T-cell (primary cell): ENCODE results near the gene ACKR2. TPM values are rescaled to one million over a fixed set of nuclear protein-coding genes. Genes with fewer than 3 reads are reported as not detected.
A peak's percentile ranks its signal among the peaks of the same experiment; 100 is the strongest.

Experiments used
- ATAC-seq, 4 experiments: fragments of 200-7000 bp in 3 of 4; fragments of 150-1000 bp in 1 of 4; cut with Tn5 transposase; replicated peaks in 1 of 4; 1 replicate in 3 of 4; 2 replicates in 1 of 4; pipeline ENCODE4 v1.10.0; 2021; ENCODE audit warnings: moderate library complexity in 3 of 4, mild to moderate bottlenecking in 2 of 4, moderate number of reproducible peaks in 1 of 4
- CTCF ChIA-PET, 2 donors: fragments of 300-600 bp; sonication (Branson Sonifier 250); formaldehyde crosslinking; loops; one replicate each; lab custom pipeline; 2022; ENCODE audit warnings: antibody characterized with exemption in 2 of 2; lab: Charles Lee
- POLR2A ChIA-PET, 2 donors: fragments of 300-600 bp; sonication (Branson Sonifier 250); formaldehyde crosslinking; loops; one replicate each; lab custom pipeline; 2022; ENCODE audit warnings: antibody characterized with exemption in 2 of 2; lab: Charles Lee
- DNase-seq, 35 experiments: peaks; one replicate each; pipeline versions ENCODE4 v3.0.0 to v3.0.0-alpha.2; 2013 to 2023
- H3K27ac ChIP-seq: one replicate; pipeline ENCODE4 v1.5.1; 2013; ENCODE audit warnings: low read length
- H3K27me3 ChIP-seq, 2 experiments: replicated peaks in 1 of 2; 1 replicate in 1 of 2; 2 replicates in 1 of 2; pipeline versions ENCODE4 v1.6.1 to v1.7.0; 2013; ENCODE audit warnings: low read length in 1 of 2, mixed read lengths in 1 of 2; ENCODE audit not compliant: control insufficient read depth in 2 of 2, insufficient read depth in 2 of 2; ENCODE audit errors: extremely low read depth in 1 of 2
- H3K36me3 ChIP-seq, 2 donors: 1 replicate in 1 of 2; 2 replicates in 1 of 2; pipeline versions ENCODE4 v1.6.1 to v1.7.0; 2013; ENCODE audit warnings: low read length in 1 of 2; ENCODE audit not compliant: control insufficient read depth in 2 of 2, insufficient read depth in 1 of 2; ENCODE audit errors: extremely low read depth in 1 of 2
- H3K4me1 ChIP-seq, 2 experiments: 1 replicate in 1 of 2; 2 replicates in 1 of 2; pipeline versions ENCODE4 v1.6.1 to v1.7.0; 2013; ENCODE audit warnings: low read length in 2 of 2, mixed read lengths in 1 of 2; ENCODE audit not compliant: insufficient read depth in 2 of 2, control insufficient read depth in 1 of 2; ENCODE audit errors: extremely low read depth in 1 of 2
- H3K4me3 ChIP-seq, 2 donors: 1 replicate in 1 of 2; 2 replicates in 1 of 2; pipeline versions ENCODE4 v1.5.1 to v1.7.0; 2013; ENCODE audit warnings: mild to moderate bottlenecking in 2 of 2, low read length in 1 of 2, moderate library complexity in 1 of 2; ENCODE audit not compliant: control insufficient read depth in 1 of 2; ENCODE audit errors: extremely low read depth in 1 of 2
- H3K9me3 ChIP-seq: 2 replicates; pipeline ENCODE4 v1.7.0; 2013
- H3K27ac Mint-ChIP-seq, 2 donors: one replicate each; pipeline ENCODE4 v1.8.0; 2020 to 2021; ENCODE audit warnings: mild to moderate bottlenecking in 2 of 2, mixed read lengths in 2 of 2
- H3K27me3 Mint-ChIP-seq, 2 donors: one replicate each; pipeline ENCODE4 v1.8.0; 2021 to 2022; ENCODE audit warnings: mixed read lengths in 2 of 2
- H3K36me3 Mint-ChIP-seq: one replicate; pipeline ENCODE4 v1.8.0; 2021; ENCODE audit warnings: mixed read lengths
- H3K4me1 Mint-ChIP-seq, 3 donors: one replicate each; pipeline ENCODE4 v1.8.0; 2020 to 2022; ENCODE audit warnings: mixed read lengths in 3 of 3, mild to moderate bottlenecking in 1 of 3
- H3K4me3 Mint-ChIP-seq, 3 donors: one replicate each; pipeline ENCODE4 v1.8.0; 2020 to 2022; ENCODE audit warnings: mild to moderate bottlenecking in 3 of 3, mixed read lengths in 3 of 3, moderate library complexity in 3 of 3
- H3K9me3 Mint-ChIP-seq, 3 donors: one replicate each; pipeline ENCODE4 v1.8.0; 2020 to 2022; ENCODE audit warnings: mixed read lengths in 3 of 3
- WGBS: methylation state at CpG from one replicate; pipeline ENCODE4 v1.1.5; 2013; ENCODE audit warnings: missing lambda C conversion rate; ENCODE audit not compliant: insufficient coverage; 5-methylcytosine and 5-hydroxymethylcytosine counted together
- total RNA-seq, 35 experiments: library from RNA in 6 of 35; stranded (reverse) in 6 of 35; fragments of 120-200 nt in 1 of 35; gene quantifications; one replicate each; pipeline versions ENCODE4 v1.2.1 to v1.2.4 and lab custom pipeline; 2013 to 2026

The ACKR2 gene, protein sequence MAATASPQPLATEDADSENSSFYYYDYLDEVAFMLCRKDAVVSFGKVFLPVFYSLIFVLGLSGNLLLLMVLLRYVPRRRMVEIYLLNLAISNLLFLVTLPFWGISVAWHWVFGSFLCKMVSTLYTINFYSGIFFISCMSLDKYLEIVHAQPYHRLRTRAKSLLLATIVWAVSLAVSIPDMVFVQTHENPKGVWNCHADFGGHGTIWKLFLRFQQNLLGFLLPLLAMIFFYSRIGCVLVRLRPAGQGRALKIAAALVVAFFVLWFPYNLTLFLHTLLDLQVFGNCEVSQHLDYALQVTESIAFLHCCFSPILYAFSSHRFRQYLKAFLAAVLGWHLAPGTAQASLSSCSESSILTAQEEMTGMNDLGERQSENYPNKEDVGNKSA
- 1 to 10 TPM in 2 of 5 donors, under 1 TPM in 2, not detected in 1; 0.20 to 1.2 (median 0.80) TPM for total RNA-seq
- 0.17 TPM for total RNA-seq (2013)
- total RNA-seq (lab: John Stamatoyannopoulos, UW): 0 to 0.50 (median 0.09) reads per million in 29 experiments

DNA sequence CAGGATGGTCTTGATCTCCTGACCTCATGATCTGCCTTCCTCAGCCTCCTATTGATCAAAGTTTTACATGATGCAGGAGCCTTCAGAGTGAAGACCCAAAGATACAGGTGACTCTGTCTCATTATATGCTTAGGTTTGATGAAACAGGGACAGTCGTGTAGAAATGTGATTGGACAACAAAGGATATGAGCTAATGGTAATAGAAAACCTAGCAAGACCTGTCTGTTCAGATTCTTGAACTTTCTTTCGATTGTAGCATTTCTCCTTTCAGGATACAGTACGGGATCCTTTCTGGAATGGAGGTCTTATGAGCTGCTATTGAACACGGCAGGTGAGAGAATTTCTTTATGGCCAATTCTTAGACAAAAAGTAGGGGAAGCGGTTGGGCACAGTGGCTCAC is at the start of gene ACKR2:
Gene ACKR2 (plus strand): TSS at position 244 of the 400 bp plus-strand sequence. CDS start 55,058 bp downstream, outside the sequence.
- Mint-ChIP-seq H3K27me3 (peaks cover 14 to 26% of the 10 kb centered on the region in 2 donors), H3K4me1 (peaks cover 1 to 10% (median 8%) of the 10 kb centered on the region in 3 donors), H3K27ac (no peak within 1 kb of the TSS), H3K4me3 (no peak within 1 kb of the TSS), H3K9me3 (no peaks in the 10 kb centered on the region), H3K36me3 (no peaks in the 10 kb centered on the region)
- DNase-seq: no peak
- CTCF ChIA-PET: interaction anchor here in 1 of 2 donors (0.6 kb wide), 1 partner anchor 262 kb away, joined by 3 read pairs; no protein-coding TSS in a partner anchor
- peaks cover 0 to 5% of the 10 kb centered on the region in 2 experiments for H3K4me1 ChIP-seq
- no peak for ATAC-seq
- no peak within 1 kb of the TSS for H3K27ac ChIP-seq
- POLR2A ChIA-PET: no interaction called here
- peaks cover 0 to 8% of the 10 kb centered on the region in 2 experiments for H3K27me3 ChIP-seq
- H3K4me3 ChIP-seq: no peak within 1 kb of the TSS
- H3K9me3 ChIP-seq: no peaks in the 10 kb centered on the region
- H3K36me3 ChIP-seq: no peaks in the 10 kb centered on the region
- 81% methylated on average over 2 of the region's 5 CpGs for WGBS

DNA sequence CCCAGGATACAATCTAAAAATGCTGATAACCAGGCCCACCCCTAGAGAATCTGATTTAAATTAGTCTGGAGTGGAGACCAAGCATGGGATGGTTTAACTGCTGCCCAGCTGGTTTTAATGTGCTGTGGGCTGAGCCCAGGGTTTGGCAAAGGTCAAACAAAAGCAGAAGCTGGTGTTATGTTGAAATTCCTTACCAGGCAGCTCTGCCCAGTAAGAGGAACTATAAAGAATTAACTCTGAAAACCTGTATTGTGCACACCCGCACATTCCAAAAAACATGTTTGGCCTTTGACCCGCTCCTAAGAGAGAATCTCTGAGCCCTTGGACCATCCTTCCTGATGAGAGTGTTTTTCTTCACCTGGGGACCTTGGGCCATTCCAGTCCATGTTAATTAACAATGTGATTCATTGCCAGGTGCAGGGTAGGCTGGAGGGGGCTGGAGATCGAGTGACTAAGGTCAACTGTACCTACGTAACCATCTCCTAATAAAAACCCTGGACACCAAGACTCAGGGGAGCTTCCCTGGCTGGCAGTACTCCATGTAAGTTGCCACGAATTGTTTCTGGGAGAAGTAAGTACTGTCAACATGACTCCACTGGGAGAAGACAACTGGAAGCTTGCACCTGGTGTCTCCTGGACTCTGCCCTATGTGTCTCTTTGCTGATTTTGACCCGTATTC is 47.1 kb upstream of the ACKR2 start:
- H3K4me3 Mint-ChIP-seq: no peak overlapping the region
- no peaks in the 10 kb centered on the region for H3K4me1 Mint-ChIP-seq
- no peak overlapping the region for H3K27ac Mint-ChIP-seq
- H3K4me3 ChIP-seq: no peak overlapping the region
- ChIA-PET CTCF (no interaction called here), POLR2A (no interaction called here)
- H3K27me3 Mint-ChIP-seq: peaks cover 7 to 13% of the 10 kb centered on the region in 2 donors
- no peaks in the 10 kb centered on the region for H3K36me3 Mint-ChIP-seq
- WGBS: 69% methylated on average over 2 of the region's 6 CpGs
- H3K9me3 Mint-ChIP-seq: no peaks in the 10 kb centered on the region
- ATAC-seq: no peak
- no peaks in the 10 kb centered on the region for H3K4me1 ChIP-seq
- peak in 1 of 35 experiments; percentile 12 for DNase-seq
- no peaks in the 10 kb centered on the region for H3K27me3 ChIP-seq
- H3K9me3 ChIP-seq: no peaks in the 10 kb centered on the region
- no peaks in the 10 kb centered on the region for H3K36me3 ChIP-seq
- no peak overlapping the region for H3K27ac ChIP-seq

- Mint-ChIP-seq H3K4me1 (no peaks in the 10 kb centered on the region), H3K4me3 (no peak overlapping the region), H3K27me3 (peaks cover 7 to 11% of the 10 kb centered on the region in 2 donors), H3K9me3 (no peaks in the 10 kb centered on the region), H3K27ac (no peak overlapping the region), H3K36me3 (no peaks in the 10 kb centered on the region)
- no peak for ATAC-seq
- DNase-seq: no peak
- CTCF ChIA-PET: interaction anchor here in 1 of 2 donors (0.6 kb wide), 2 partner anchors 19 to 22 kb away, joined by 3 read pairs; no protein-coding TSS in a partner anchor
- H3K9me3 ChIP-seq: no peaks in the 10 kb centered on the region
- H3K36me3 ChIP-seq: no peaks in the 10 kb centered on the region
- POLR2A ChIA-PET: no interaction called here
- no CpG with 5 or more reads among the region's 2 CpGs for WGBS
- H3K27me3 ChIP-seq: no peaks in the 10 kb centered on the region
- H3K4me1 ChIP-seq: no peaks in the 10 kb centered on the region
- H3K27ac ChIP-seq: no peak overlapping the region
- H3K4me3 ChIP-seq: no peak overlapping the region
Measured at GRCh38 chr3:42763021-42763420, 46.2 kb upstream of the ACKR2 start.

DNA sequence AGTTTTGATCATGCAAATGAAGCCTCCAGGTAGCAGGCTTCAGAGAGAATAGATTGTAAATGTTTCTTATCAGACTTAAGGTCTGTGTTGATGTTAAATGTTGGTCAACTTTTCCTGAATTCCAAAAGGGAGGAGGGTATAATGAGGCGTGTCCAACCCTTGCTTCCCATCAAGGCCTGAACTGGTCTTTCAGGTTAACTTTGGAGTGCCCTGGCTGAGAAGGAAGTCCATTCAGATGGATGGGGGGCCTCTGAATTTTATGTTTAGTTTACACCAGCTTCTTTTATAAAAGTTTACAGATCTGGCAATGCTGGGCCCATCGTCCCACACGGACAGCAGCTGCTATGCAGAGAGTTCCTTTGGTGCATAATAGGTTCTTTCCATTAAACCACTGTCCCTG is 45.1 kb upstream of the ACKR2 start:
- ChIA-PET POLR2A (no interaction called here), CTCF (no interaction called here)
- Mint-ChIP-seq H3K9me3 (no peaks in the 10 kb centered on the region), H3K4me1 (no peaks in the 10 kb centered on the region), H3K27me3 (peaks cover 0 to 4% of the 10 kb centered on the region in 2 donors), H3K4me3 (no peak overlapping the region), H3K36me3 (no peaks in the 10 kb centered on the region), H3K27ac (no peak overlapping the region)
- H3K27ac ChIP-seq: no peak overlapping the region
- H3K4me3 ChIP-seq: no peak overlapping the region
- no CpG with 5 or more reads among the region's 3 CpGs for WGBS
- no peaks in the 10 kb centered on the region for H3K4me1 ChIP-seq
- DNase-seq (no peak), ATAC-seq (no peak)
- H3K36me3 ChIP-seq: no peaks in the 10 kb centered on the region
- no peaks in the 10 kb centered on the region for H3K27me3 ChIP-seq
- H3K9me3 ChIP-seq: no peaks in the 10 kb centered on the region

GRCh38 chr3:42764561-42765295 is 44.5 kb upstream of the ACKR2 start:
- Histone ChIP-seq H3K4me3 (no peak overlapping the region), H3K27me3 (no peaks in the 10 kb centered on the region), H3K9me3 (no peaks in the 10 kb centered on the region), H3K4me1 (no peaks in the 10 kb centered on the region), H3K36me3 (no peaks in the 10 kb centered on the region), H3K27ac (no peak overlapping the region)
- Mint-ChIP-seq H3K27me3 (peaks cover 0 to 4% of the 10 kb centered on the region in 2 donors), H3K4me3 (no peak overlapping the region), H3K27ac (no peak overlapping the region), H3K9me3 (no peaks in the 10 kb centered on the region), H3K36me3 (no peaks in the 10 kb centered on the region), H3K4me1 (no peaks in the 10 kb centered on the region)
- ChIA-PET CTCF (no interaction called here), POLR2A (no interaction called here)
- WGBS: no CpG with 5 or more reads among the region's 3 CpGs
- no peak for ATAC-seq
- DNase-seq: no peak
